ENCODE data around the gene INSM2.

- TF ChIP-seq POLR2A (IDR thresholded peaks at IDR 0.05) (no peak), CTCF (IDR thresholded peaks at IDR 0.05 in 4 of 5, conservative IDR thresholded peaks at IDR 0.05 in 1 of 5) (no peak)
These were observed 1.1 kb upstream of the INSM2 start for GRCh38 chr14:35532783-35533356.

Data from gastrocnemius medialis (tissue), 4 donors.